HEK293T (cell line): ENCODE results near the gene PZP.

Experiments used
- ARNT ChIP-seq: fragments of 450-650 bp; IDR thresholded peaks from 2 replicates; pipeline ENCODE4 v1.6.1; 2017; ENCODE audit warnings: mild to moderate bottlenecking
- BHLHE40 ChIP-seq: fragments of 450-650 bp; IDR thresholded peaks from 2 replicates; pipeline ENCODE4 v1.6.1; 2016; ENCODE audit warnings: mild to moderate bottlenecking, moderate library complexity, borderline replicate concordance
- CTBP1 ChIP-seq: fragments of 450-650 bp; IDR thresholded peaks from 2 replicates; pipeline ENCODE4 v1.6.1; 2016; ENCODE audit warnings: borderline replicate concordance
- ELF4 ChIP-seq: fragments of 450-650 bp; IDR thresholded peaks from 2 replicates; pipeline ENCODE4 v1.6.1; 2017; ENCODE audit warnings: antibody characterized with exemption
- FOXM1 ChIP-seq: fragments of 450-650 bp; IDR thresholded peaks from 2 replicates; pipeline ENCODE4 v1.6.1; 2017; ENCODE audit warnings: mild to moderate bottlenecking, borderline replicate concordance
- L3MBTL2 ChIP-seq: fragments of 450-650 bp; conservative IDR thresholded peaks from 2 replicates; pipeline ENCODE4 v1.6.1; 2016; ENCODE audit warnings: mild to moderate bottlenecking
- NFRKB ChIP-seq: fragments of 450-650 bp; IDR thresholded peaks from 2 replicates; pipeline ENCODE4 v1.6.1; 2016; ENCODE audit warnings: mild to moderate bottlenecking, moderate library complexity
- PKNOX1 ChIP-seq: fragments of 450-650 bp; IDR thresholded peaks from 2 replicates; pipeline ENCODE4 v1.6.1; 2016

GRCh38 chr12:9148926-9149325, 59.3 kb downstream of the PZP start:
- TF ChIP-seq ARNT, result no peak
- TF ChIP-seq NFRKB, result no peak
- no peak for TF ChIP-seq PKNOX1
- no peak for TF ChIP-seq CTBP1
- no peak for TF ChIP-seq L3MBTL2
- no peak for TF ChIP-seq ELF4
- no peak for TF ChIP-seq BHLHE40
- no peak for TF ChIP-seq FOXM1
